PC-9 (cell line): ENCODE measurements around the gene EBPL. TPM values are rescaled to one million over a fixed set of nuclear protein-coding genes. Genes with fewer than 3 reads are reported as not detected.
A peak's percentile ranks its signal among the peaks of the same experiment; 100 is the strongest.

Source experiments
- BruUV-seq: library from RNA; stranded (reverse); fragments of 400-500 nt; replicated peaks from 2 replicates; lab custom pipeline; 2021; lab: Mats Ljungman, UMichigan
- CTCF ChIA-PET: fragments of 300-600 bp; sonication (Branson Sonifier 250); formaldehyde crosslinking; loops from one replicate; lab custom pipeline; 2022; ENCODE audit warnings: antibody characterized with exemption; lab: Charles Lee
- POLR2A ChIA-PET: fragments of 300-600 bp; sonication (Branson Sonifier 250); formaldehyde crosslinking; loops from one replicate; lab custom pipeline; 2022; ENCODE audit warnings: antibody characterized with exemption; ENCODE audit not compliant: unreplicated experiment; lab: Charles Lee
- DNase-seq, 2 experiments: peaks; one replicate each; pipeline versions ENCODE4 v3.0.0 to v3.0.0-alpha.2; 2015 to 2022; ENCODE audit warnings: mixed read lengths in 1 of 2
- H2AFZ ChIP-seq: fragments of 200-600 bp; sonication (generic); 2 replicates; pipeline ENCODE4 v1.8.1; 2017; ENCODE audit warnings: antibody characterized with exemption
- H3F3A ChIP-seq: fragments of 200-600 bp; sonication (generic); 2 replicates; pipeline ENCODE4 v1.8.1; 2017; ENCODE audit warnings: antibody characterized with exemption, mild to moderate bottlenecking, low read depth; ENCODE audit not compliant: insufficient read depth
- H3K27ac ChIP-seq: fragments of 200-600 bp; sonication (generic); 2 replicates; pipeline ENCODE4 v1.6.1; 2016; ENCODE audit warnings: mixed run types
- H3K27me3 ChIP-seq: fragments of 200-600 bp; sonication (generic); 2 replicates; pipeline ENCODE4 v1.6.1; 2016; ENCODE audit warnings: low read depth, mixed run types; ENCODE audit not compliant: insufficient read depth
- H3K36me3 ChIP-seq: fragments of 200-600 bp; sonication (generic); 2 replicates; pipeline ENCODE4 v1.6.1; 2016; ENCODE audit warnings: low read depth, mixed run types
- H3K4me1 ChIP-seq: fragments of 200-600 bp; sonication (generic); replicated peaks from 2 replicates; pipeline ENCODE4 v1.6.1; 2016; ENCODE audit warnings: mixed run types; ENCODE audit not compliant: insufficient read depth
- H3K4me2 ChIP-seq: fragments of 200-600 bp; sonication (generic); 2 replicates; pipeline ENCODE4 v1.6.1; 2017; ENCODE audit warnings: mixed run types
- H3K4me3 ChIP-seq: fragments of 200-600 bp; sonication (generic); 2 replicates; pipeline ENCODE4 v1.6.1; 2016; ENCODE audit warnings: mixed run types
- H3K79me2 ChIP-seq: fragments of 200-600 bp; sonication (generic); 2 replicates; pipeline ENCODE4 v1.6.1; 2017; ENCODE audit warnings: low read depth, mixed run types
- H3K9me2 ChIP-seq: fragments of 200-600 bp; sonication (generic); 2 replicates; pipeline ENCODE4 v1.8.1; 2017; ENCODE audit warnings: mild to moderate bottlenecking; ENCODE audit not compliant: insufficient read depth
- H3K9me3 ChIP-seq: fragments of 200-600 bp; sonication (generic); 2 replicates; pipeline ENCODE4 v1.8.1; 2016; ENCODE audit warnings: low read depth; ENCODE audit not compliant: insufficient read depth
- H4K20me1 ChIP-seq: fragments of 200-600 bp; sonication (generic); 2 replicates; pipeline ENCODE4 v1.8.1; 2017; ENCODE audit not compliant: insufficient read depth
- EZH2 ChIP-seq: fragments of 200-600 bp; sonication (generic); IDR thresholded peaks from 2 replicates; pipeline ENCODE4 v1.8.0; 2017; ENCODE audit warnings: antibody characterized with exemption, low read depth
- intact Hi-C: fragments of 100-400 bp; cut with micrococcal nuclease; formaldehyde crosslinking; loops from one replicate; pipeline ENCODE4 v1.10.0; 2022; ENCODE audit not compliant: unreplicated experiment
- total RNA-seq: library from RNA; stranded (reverse); gene quantifications from 2 replicates; pipeline ENCODE4 v1.2.3, GENCODE V29; 2021
- TF ChIP-seq, protein P1 (sequence below): fragments of 200-600 bp; sonication (generic); conservative IDR thresholded peaks from 2 replicates; pipeline ENCODE4 v1.6.1; 2017; ENCODE audit warnings: mixed run types, antibody characterized with exemption, mild to moderate bottlenecking, moderate library complexity

The EBPL gene
- total RNA-seq, 1 experiment from 2014 or later, result 77.0 TPM

DNA sequence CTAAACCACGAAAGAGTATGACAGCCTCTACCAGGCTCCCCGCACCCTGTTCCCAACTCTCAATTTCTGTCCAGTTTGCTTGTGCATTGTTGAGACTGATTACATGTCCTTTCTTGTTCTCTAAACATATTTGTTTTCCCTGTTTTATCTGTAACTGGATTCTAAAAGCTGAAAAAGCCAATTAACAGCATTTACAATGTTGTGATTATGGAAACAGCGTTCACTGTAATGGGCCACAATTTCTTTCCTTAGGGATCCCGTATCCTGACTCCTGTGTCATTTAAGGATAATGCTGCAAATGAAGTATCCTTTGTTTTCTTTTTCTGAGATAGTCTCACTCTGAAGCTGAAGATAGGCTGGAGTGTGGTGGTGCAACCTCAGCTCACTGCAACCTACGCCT, 20.5 kb downstream of the EBPL start:
- no peak overlapping the region for H3K27ac ChIP-seq
- TF ChIP-seq, protein P1, sequence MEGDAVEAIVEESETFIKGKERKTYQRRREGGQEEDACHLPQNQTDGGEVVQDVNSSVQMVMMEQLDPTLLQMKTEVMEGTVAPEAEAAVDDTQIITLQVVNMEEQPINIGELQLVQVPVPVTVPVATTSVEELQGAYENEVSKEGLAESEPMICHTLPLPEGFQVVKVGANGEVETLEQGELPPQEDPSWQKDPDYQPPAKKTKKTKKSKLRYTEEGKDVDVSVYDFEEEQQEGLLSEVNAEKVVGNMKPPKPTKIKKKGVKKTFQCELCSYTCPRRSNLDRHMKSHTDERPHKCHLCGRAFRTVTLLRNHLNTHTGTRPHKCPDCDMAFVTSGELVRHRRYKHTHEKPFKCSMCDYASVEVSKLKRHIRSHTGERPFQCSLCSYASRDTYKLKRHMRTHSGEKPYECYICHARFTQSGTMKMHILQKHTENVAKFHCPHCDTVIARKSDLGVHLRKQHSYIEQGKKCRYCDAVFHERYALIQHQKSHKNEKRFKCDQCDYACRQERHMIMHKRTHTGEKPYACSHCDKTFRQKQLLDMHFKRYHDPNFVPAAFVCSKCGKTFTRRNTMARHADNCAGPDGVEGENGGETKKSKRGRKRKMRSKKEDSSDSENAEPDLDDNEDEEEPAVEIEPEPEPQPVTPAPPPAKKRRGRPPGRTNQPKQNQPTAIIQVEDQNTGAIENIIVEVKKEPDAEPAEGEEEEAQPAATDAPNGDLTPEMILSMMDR, result no peak
- TF ChIP-seq EZH2, result no peak
- H3K4me2 ChIP-seq, result no peak overlapping the region
- no peaks in the 10 kb centered on the region for H3K9me2 ChIP-seq
- H2AFZ ChIP-seq, result no peak overlapping the region
- BruUV-seq, result no TSS peak
- peaks cover 22% of the 10 kb centered on the region for H4K20me1 ChIP-seq
- ChIA-PET POLR2A (no interaction called here), CTCF (interaction anchor here (0.6 kb wide), 1 partner anchor 265 kb away, joined by 10 read pairs; the partner anchor contains the start of gene SPRYD7)
- H3K79me2 ChIP-seq, result peaks cover 38% of the 10 kb centered on the region; the same call in 1 of the 2 replicates
- no peaks in the 10 kb centered on the region for H3K4me1 ChIP-seq
- no peaks in the 10 kb centered on the region for H3K27me3 ChIP-seq
- DNase-seq, result no peak
- no peak overlapping the region for H3K4me3 ChIP-seq
- peaks cover 6% of the 10 kb centered on the region; the same call in 1 of the 2 replicates for H3F3A ChIP-seq
- no peaks in the 10 kb centered on the region for H3K9me3 ChIP-seq
- intact Hi-C loops, result no loop called here
- H3K36me3 ChIP-seq, result peaks cover 11% of the 10 kb centered on the region

DNA sequence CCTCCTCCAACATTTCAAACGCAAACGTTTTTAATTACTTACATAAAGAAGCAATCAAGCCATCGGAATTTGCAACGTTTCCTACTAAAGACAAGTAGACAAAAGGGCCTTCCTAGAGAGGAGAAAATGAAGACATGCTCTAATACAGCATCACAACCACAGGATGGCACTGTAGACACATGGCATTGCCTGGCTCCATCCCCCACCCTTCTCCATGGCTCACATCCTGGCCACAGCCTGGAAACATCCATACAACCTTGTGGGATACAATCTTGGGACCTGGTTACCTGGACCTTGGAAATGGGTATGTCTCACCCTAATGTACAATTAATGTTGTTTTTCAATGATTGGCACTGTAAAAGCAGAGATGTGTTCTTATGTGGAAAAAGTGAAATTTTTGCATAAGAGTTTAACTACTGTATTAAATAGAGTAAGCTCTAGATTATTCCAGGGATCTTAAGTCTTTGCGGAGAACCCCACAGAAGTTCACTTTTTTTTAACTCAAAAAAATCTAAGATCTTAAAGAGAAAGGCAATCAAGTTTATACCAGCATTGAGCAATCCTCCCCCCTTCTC, 21.5 kb downstream of the EBPL start:
- Histone ChIP-seq H3K36me3 (peaks cover 6% of the 10 kb centered on the region), H3K79me2 (peaks cover 30% of the 10 kb centered on the region; the same call in 1 of the 2 replicates), H3K9me3 (no peaks in the 10 kb centered on the region), H3K4me1 (no peaks in the 10 kb centered on the region), H3K4me3 (no peak overlapping the region), H3K4me2 (no peak overlapping the region), H3K27me3 (no peaks in the 10 kb centered on the region), H3K9me2 (no peaks in the 10 kb centered on the region), H4K20me1 (peaks cover 22% of the 10 kb centered on the region), H3F3A (peaks cover 6% of the 10 kb centered on the region; the same call in 1 of the 2 replicates), H3K27ac (no peak overlapping the region), H2AFZ (no peak overlapping the region)
- no peak for TF ChIP-seq EZH2
- TF ChIP-seq, protein P1, result peak; percentile 75
- peak in 1 of 2 experiments; percentile 48 for DNase-seq
- POLR2A ChIA-PET, result interaction anchor here (0.7 kb wide), 1 partner anchor 13 kb away, joined by 3 read pairs; no protein-coding TSS in a partner anchor
- BruUV-seq, result no TSS peak
- CTCF ChIA-PET, result interaction anchor here (0.6 kb wide), 1 partner anchor 541 kb away, joined by 3 read pairs; no protein-coding TSS in a partner anchor
- intact Hi-C loops, result loop anchor here (1.0 to 2.0 kb wide), 2 partner anchors 179 to 1400 kb away; no protein-coding TSS in a partner anchor

DNA sequence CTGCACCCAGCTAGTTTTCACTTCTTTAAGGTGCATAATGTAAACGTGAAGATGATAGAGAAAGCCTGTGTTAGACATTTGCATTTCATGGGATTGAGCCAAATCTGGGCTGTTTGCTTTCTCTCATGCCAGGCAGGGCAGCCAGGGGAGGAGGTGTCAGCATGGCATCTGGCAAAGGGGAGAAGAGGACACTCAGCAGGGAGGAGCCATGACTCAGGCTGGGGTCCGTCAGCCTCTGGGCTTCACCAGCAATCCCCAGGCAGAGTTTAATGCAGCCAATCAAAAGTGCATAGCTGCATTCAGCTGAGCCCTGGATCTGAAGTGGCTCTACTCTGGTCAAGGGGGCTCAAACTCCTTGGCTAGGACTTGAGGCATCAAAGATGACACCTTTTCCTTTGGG, 23.5 kb downstream of the EBPL start:
- H4K20me1 ChIP-seq, result peaks cover 13% of the 10 kb centered on the region
- POLR2A ChIA-PET, result no interaction called here
- CTCF ChIA-PET, result no interaction called here
- H3K4me2 ChIP-seq, result no peak overlapping the region
- no peaks in the 10 kb centered on the region for H3K4me1 ChIP-seq
- H2AFZ ChIP-seq, result no peak overlapping the region
- peaks cover 22% of the 10 kb centered on the region; the same call in 1 of the 2 replicates for H3K79me2 ChIP-seq
- intact Hi-C loops, result loop anchor here (2.0 kb wide), 1 partner anchor 181 kb away; no protein-coding TSS in a partner anchor
- no peaks in the 10 kb centered on the region for H3K27me3 ChIP-seq
- no peaks in the 10 kb centered on the region for H3K9me3 ChIP-seq
- no peak for DNase-seq
- no peak overlapping the region for H3K27ac ChIP-seq
- no peak for TF ChIP-seq EZH2
- TF ChIP-seq, protein P1, result no peak
- H3K4me3 ChIP-seq, result no peak overlapping the region
- peaks cover 14% of the 10 kb centered on the region for H3K36me3 ChIP-seq
- no TSS peak for BruUV-seq
- H3F3A ChIP-seq, result peaks cover 6% of the 10 kb centered on the region; the same call in 1 of the 2 replicates
- no peaks in the 10 kb centered on the region for H3K9me2 ChIP-seq
